ENCODE measurements around the gene UXS1. TPM values are rescaled to one million over a fixed set of nuclear protein-coding genes. Genes with fewer than 3 reads are reported as not detected.

The UXS1 gene
- total RNA-seq, 2 experiments from 2014 or later: 47.4 to 47.8 TPM

GRCh38 chr2:106098664-106099063, 95.4 kb downstream of the UXS1 start:
- Mint-ChIP-seq H3K27me3 (no peaks in the 10 kb centered on the region), H3K4me1 (ENCODE audit: low read depth) (peaks cover 38% of the 10 kb centered on the region), H3K27ac (no peak overlapping the region), H3K4me3 (no peak overlapping the region), H3K36me3 (ENCODE audit: low read depth) (peaks cover 44% of the 10 kb centered on the region), H3K9me3 (no peaks in the 10 kb centered on the region)
- ATAC-seq (no peak), DNase-seq (no peak)
- POLR2A ChIA-PET: interaction anchor here (0.6 to 1.2 kb wide), 4 partner anchors 12 to 279 kb away, joined by 3 read pairs; no protein-coding TSS in a partner anchor
- no peak for TF ChIP-seq CTCF (IDR thresholded peaks at IDR 0.05)
- CTCF ChIA-PET: interaction anchor here (0.6 to 3.1 kb wide), 6 partner anchors 9 to 522 kb away, joined by 3 to 12 read pairs (median 5); no protein-coding TSS in a partner anchor
- intact Hi-C loops (cut with micrococcal nuclease): loop anchor here (5.0 to 10.0 kb wide), 2 partner anchors 476 to 521 kb away; no protein-coding TSS in a partner anchor

- intact Hi-C loops (cut with micrococcal nuclease): loop anchor here (5.0 to 10.0 kb wide), 2 partner anchors 477 to 521 kb away; no protein-coding TSS in a partner anchor
- Mint-ChIP-seq H3K36me3 (ENCODE audit: low read depth) (peaks cover 47% of the 10 kb centered on the region), H3K4me1 (ENCODE audit: low read depth) (peaks cover 43% of the 10 kb centered on the region), H3K27ac (peak overlapping the region; percentile 21), H3K4me3 (no peak overlapping the region), H3K9me3 (no peaks in the 10 kb centered on the region), H3K27me3 (no peaks in the 10 kb centered on the region)
- POLR2A ChIA-PET: interaction anchor here (0.6 to 1.2 kb wide), 3 partner anchors 11 to 351 kb away, joined by 3 read pairs; no protein-coding TSS in a partner anchor
- DNase-seq: peak; percentile 57
- CTCF ChIA-PET: interaction anchor here (0.6 to 3.1 kb wide), 6 partner anchors 9 to 521 kb away, joined by 3 to 12 read pairs (median 5); no protein-coding TSS in a partner anchor
- no peak for ATAC-seq
- peak; percentile 46 for TF ChIP-seq CTCF (IDR thresholded peaks at IDR 0.05)
Observed at GRCh38 chr2:106098081-106098480, 96.0 kb downstream of the UXS1 start.

DNA sequence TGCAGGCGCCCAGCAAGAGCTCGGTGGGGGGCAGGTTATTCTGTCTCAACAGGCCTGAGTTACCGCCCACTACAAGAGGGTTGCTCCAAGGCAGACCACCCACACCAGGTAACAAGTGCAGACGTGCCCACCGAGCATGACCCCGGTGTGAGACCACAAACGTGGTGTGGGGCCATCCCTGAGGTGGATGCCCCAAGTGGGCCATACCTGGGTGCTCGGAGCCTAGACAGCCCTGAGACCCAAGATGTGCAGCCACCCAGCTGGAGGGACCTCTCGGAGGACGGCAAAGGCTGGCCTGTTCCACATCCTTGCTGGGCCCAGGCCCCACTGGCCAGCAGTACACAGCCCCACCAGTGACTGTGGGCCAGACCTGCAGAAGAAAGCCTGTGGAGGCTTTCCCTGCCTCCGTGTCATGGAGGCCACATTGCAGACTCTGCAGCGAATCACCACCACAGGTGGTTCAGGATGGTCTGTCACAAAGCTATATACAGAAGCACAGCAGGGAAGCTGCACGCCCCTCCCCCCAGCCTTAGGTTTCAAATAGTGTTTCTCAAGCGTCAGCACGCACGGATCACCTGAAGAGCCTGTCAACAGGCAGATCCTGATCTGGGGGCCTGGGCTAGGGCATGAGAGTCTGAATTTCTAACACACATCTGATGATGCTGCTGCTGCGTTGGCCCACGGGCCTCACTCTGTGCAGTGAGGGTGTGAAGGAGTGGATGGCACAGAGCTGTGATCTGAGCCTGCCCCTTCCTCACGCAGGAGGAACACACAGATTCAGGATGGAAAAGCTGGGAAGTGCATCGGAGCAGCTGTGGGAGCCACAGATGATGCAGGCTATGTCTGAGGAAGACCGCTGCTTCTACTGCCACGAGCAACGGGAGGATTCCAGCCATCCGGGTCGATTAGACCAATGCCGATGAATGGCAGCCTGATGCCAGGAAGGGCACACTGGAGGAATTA, 96.8 kb downstream of the UXS1 start:
- DNase-seq: peak; percentile 56
- peaks cover 43% of the 10 kb centered on the region for H3K4me1 Mint-ChIP-seq (ENCODE audit: low read depth)
- ChIA-PET CTCF (interaction anchor here (0.9 to 3.1 kb wide), 7 partner anchors 8 to 520 kb away, joined by 3 to 12 read pairs (median 4); no protein-coding TSS in a partner anchor), POLR2A (interaction anchor here (0.6 to 1.8 kb wide), 5 partner anchors 10 to 350 kb away, joined by 3 to 6 read pairs (median 3); no protein-coding TSS in a partner anchor)
- no peak for TF ChIP-seq CTCF (IDR thresholded peaks at IDR 0.05)
- no peaks in the 10 kb centered on the region for H3K9me3 Mint-ChIP-seq
- peak overlapping the region; percentile 85 for H3K27ac Mint-ChIP-seq
- ATAC-seq: no peak
- intact Hi-C loops (cut with micrococcal nuclease): loop anchor here (5.0 to 10.0 kb wide), 2 partner anchors 477 to 520 kb away; no protein-coding TSS in a partner anchor
- H3K36me3 Mint-ChIP-seq (ENCODE audit: low read depth): peaks cover 52% of the 10 kb centered on the region
- H3K27me3 Mint-ChIP-seq: no peaks in the 10 kb centered on the region
- H3K4me3 Mint-ChIP-seq: no peak overlapping the region

GRCh38 chr2:106096299-106097037, 97.6 kb downstream of the UXS1 start:
- H3K27ac Mint-ChIP-seq: peak overlapping the region; percentile 85
- peak overlapping the region; percentile 56 for H3K4me3 Mint-ChIP-seq
- H3K36me3 Mint-ChIP-seq (ENCODE audit: low read depth): peaks cover 55% of the 10 kb centered on the region
- no peaks in the 10 kb centered on the region for H3K9me3 Mint-ChIP-seq
- ChIA-PET CTCF (interaction anchor here (0.9 to 3.1 kb wide), 3 partner anchors 41 to 519 kb away, joined by 3 to 12 read pairs (median 3); no protein-coding TSS in a partner anchor), POLR2A (interaction anchor here (0.9 to 1.8 kb wide), 3 partner anchors 10 to 349 kb away, joined by 3 to 6 read pairs (median 3); no protein-coding TSS in a partner anchor)
- intact Hi-C loops (cut with micrococcal nuclease): loop anchor here (5.0 to 10.0 kb wide), 2 partner anchors 478 to 519 kb away; no protein-coding TSS in a partner anchor
- no peaks in the 10 kb centered on the region for H3K27me3 Mint-ChIP-seq
- DNase-seq: peak; percentile 24
- H3K4me1 Mint-ChIP-seq (ENCODE audit: low read depth): peaks cover 48% of the 10 kb centered on the region
- ATAC-seq: peak; percentile 14
- no peak for TF ChIP-seq CTCF (IDR thresholded peaks at IDR 0.05)
